Activated T-cell treated with anti-CD3 and anti-CD28 coated beads, Interleukin-2, amount 50 U/mL, for 72 hours (primary cell): ENCODE measurements around the gene MSN. TPM values are rescaled to one million over a fixed set of nuclear protein-coding genes. Genes with fewer than 3 reads are reported as not detected.

Source experiments
- ATAC-seq, 2 donors: fragments of 150-1000 bp; cut with Tn5 transposase; replicated peaks in 1 of 2; 2 replicates each; pipeline ENCODE4 v1.10.0; 2021; ENCODE audit warnings: moderate library complexity in 2 of 2, mild to moderate bottlenecking in 1 of 2
- DNase-seq, 2 donors: peaks; one replicate each; pipeline ENCODE4 v3.0.0; 2021 to 2022; ENCODE audit warnings: mixed read lengths in 1 of 2
- H3K27ac Mint-ChIP-seq: one replicate; pipeline ENCODE4 v1.8.0; 2022; ENCODE audit warnings: mild to moderate bottlenecking, moderate library complexity, mixed read lengths
- H3K27me3 Mint-ChIP-seq: one replicate; pipeline ENCODE4 v1.8.0; 2022; ENCODE audit warnings: low read depth, mixed read lengths
- H3K36me3 Mint-ChIP-seq, 2 donors: one replicate each; pipeline ENCODE4 v1.8.0; 2022; ENCODE audit warnings: mixed read lengths in 2 of 2, mild to moderate bottlenecking in 1 of 2; ENCODE audit not compliant: insufficient read depth in 2 of 2
- H3K4me1 Mint-ChIP-seq: one replicate; pipeline ENCODE4 v1.8.0; 2022; ENCODE audit warnings: low read depth, mixed read lengths
- H3K4me3 Mint-ChIP-seq, 2 donors: one replicate each; pipeline ENCODE4 v1.8.0; 2022; ENCODE audit warnings: mild to moderate bottlenecking in 2 of 2, mixed read lengths in 2 of 2, moderate library complexity in 2 of 2
- H3K9me3 Mint-ChIP-seq, 2 donors: one replicate each; pipeline ENCODE4 v1.8.0; 2022; ENCODE audit warnings: mixed read lengths in 2 of 2
- total RNA-seq, 2 donors: library from RNA; stranded (reverse); gene quantifications; one replicate each; pipeline ENCODE4 v1.2.3, GENCODE V29; 2022

MSN gene
- total RNA-seq, 2 donors from 2014 or later: 281 to 298 TPM

- H3K36me3 Mint-ChIP-seq: peaks cover 9 to 13% of the 10 kb centered on the region in 2 donors
- no peaks in the 10 kb centered on the region for H3K9me3 Mint-ChIP-seq
- DNase-seq (no peak), ATAC-seq (no peak)
- H3K27me3 Mint-ChIP-seq: no peaks in the 10 kb centered on the region
- H3K4me1 Mint-ChIP-seq: peaks cover 80% of the 10 kb centered on the region
- peak overlapping the region; percentile 97 for H3K27ac Mint-ChIP-seq
- peak overlapping the region; percentile 56 to 83 for H3K4me3 Mint-ChIP-seq
Observed at GRCh38 chrX:65705439-65705838, 38.0 kb downstream of the MSN start.

- Mint-ChIP-seq H3K27me3 (no peaks in the 10 kb centered on the region), H3K4me1 (peaks cover 72% of the 10 kb centered on the region), H3K27ac (peak overlapping the region; percentile 97), H3K9me3 (no peaks in the 10 kb centered on the region), H3K36me3 (peaks cover 8 to 13% of the 10 kb centered on the region in 2 donors), H3K4me3 (peak overlapping the region; percentile 56 to 83)
- peak; percentile 87 to 89 for ATAC-seq
- DNase-seq: peak; percentile 66 to 80
Observed at GRCh38 chrX:65706041-65706828, 38.8 kb downstream of the MSN start.

GRCh38 chrX:65707151-65707550 is 39.7 kb downstream of the MSN start:
- Mint-ChIP-seq H3K4me1 (peaks cover 68% of the 10 kb centered on the region), H3K36me3 (peaks cover 7 to 13% of the 10 kb centered on the region in 2 donors), H3K27me3 (no peaks in the 10 kb centered on the region), H3K4me3 (peak overlapping the region; percentile 56 to 83), H3K9me3 (no peaks in the 10 kb centered on the region), H3K27ac (peak overlapping the region; percentile 97)
- DNase-seq (no peak), ATAC-seq (no peak)

GRCh38 chrX:65712005-65712806 is 44.8 kb downstream of the MSN start:
- Mint-ChIP-seq H3K9me3 (peaks cover 0 to 2% of the 10 kb centered on the region in 2 donors), H3K27ac (peak overlapping the region; percentile 51), H3K27me3 (no peaks in the 10 kb centered on the region), H3K4me3 (no peak overlapping the region), H3K4me1 (peaks cover 53% of the 10 kb centered on the region), H3K36me3 (peaks cover 11 to 21% of the 10 kb centered on the region in 2 donors)
- ATAC-seq (no peak), DNase-seq (no peak)

- Mint-ChIP-seq H3K4me3 (no peak overlapping the region), H3K36me3 (peaks cover 6 to 23% of the 10 kb centered on the region in 2 donors), H3K4me1 (peaks cover 86% of the 10 kb centered on the region), H3K27ac (no peak overlapping the region), H3K27me3 (no peaks in the 10 kb centered on the region), H3K9me3 (peaks cover 0 to 2% of the 10 kb centered on the region in 2 donors)
- no peak for DNase-seq
- ATAC-seq: no peak
Observed at GRCh38 chrX:65718538-65718937, 51.1 kb downstream of the MSN start.

- ATAC-seq: no peak
- Mint-ChIP-seq H3K9me3 (peaks cover 0 to 4% of the 10 kb centered on the region in 2 donors), H3K27ac (peak overlapping the region; percentile 72), H3K27me3 (no peaks in the 10 kb centered on the region), H3K4me3 (peak overlapping the region; percentile 5 to 13), H3K36me3 (peaks cover 14 to 26% of the 10 kb centered on the region in 2 donors), H3K4me1 (peaks cover 89% of the 10 kb centered on the region)
- DNase-seq: no peak
Observed at GRCh38 chrX:65720381-65720964, 53.0 kb downstream of the MSN start.

- Mint-ChIP-seq H3K4me3 (peak overlapping the region; percentile 14 to 58), H3K36me3 (peaks cover 18 to 25% of the 10 kb centered on the region in 2 donors), H3K27ac (peak overlapping the region; percentile 94), H3K9me3 (peaks cover 0 to 3% of the 10 kb centered on the region in 2 donors), H3K4me1 (peaks cover 73% of the 10 kb centered on the region), H3K27me3 (no peaks in the 10 kb centered on the region)
- DNase-seq (peak; percentile 50 to 67), ATAC-seq (peak; percentile 85 to 87)
Observed at GRCh38 chrX:65723706-65724105, 56.3 kb downstream of the MSN start.

- H3K4me3 Mint-ChIP-seq: no peak overlapping the region
- peaks cover 0 to 3% of the 10 kb centered on the region in 2 donors for H3K9me3 Mint-ChIP-seq
- H3K27ac Mint-ChIP-seq: peak overlapping the region; percentile 94
- DNase-seq (no peak), ATAC-seq (no peak)
- peaks cover 70% of the 10 kb centered on the region for H3K4me1 Mint-ChIP-seq
- H3K27me3 Mint-ChIP-seq: no peaks in the 10 kb centered on the region
- peaks cover 25 to 30% of the 10 kb centered on the region in 2 donors for H3K36me3 Mint-ChIP-seq
Observed at GRCh38 chrX:65726715-65727114, 59.3 kb downstream of the MSN start.

- Mint-ChIP-seq H3K36me3 (peaks cover 26 to 54% of the 10 kb centered on the region in 2 donors), H3K9me3 (no peaks in the 10 kb centered on the region), H3K4me3 (peak overlapping the region in 1 of 2 donors; percentile 51), H3K4me1 (peaks cover 55% of the 10 kb centered on the region), H3K27ac (peak overlapping the region; percentile 92), H3K27me3 (no peaks in the 10 kb centered on the region)
- peak; percentile 73 to 80 for ATAC-seq
- DNase-seq: peak; percentile 21 to 32
Observed at GRCh38 chrX:65731684-65732289, 64.3 kb downstream of the MSN start.

- Mint-ChIP-seq H3K36me3 (peaks cover 9 to 31% of the 10 kb centered on the region in 2 donors), H3K4me3 (no peak overlapping the region), H3K9me3 (no peaks in the 10 kb centered on the region), H3K27ac (peak overlapping the region; percentile 50), H3K27me3 (no peaks in the 10 kb centered on the region), H3K4me1 (peaks cover 49% of the 10 kb centered on the region)
- DNase-seq: no peak
- ATAC-seq: peak; percentile 54 to 56
Observed at GRCh38 chrX:65740909-65741308, 73.5 kb downstream of the MSN start.

- Mint-ChIP-seq H3K4me1 (peaks cover 58% of the 10 kb centered on the region), H3K27ac (peak overlapping the region; percentile 88), H3K4me3 (peak overlapping the region in 1 of 2 donors; percentile 54), H3K27me3 (no peaks in the 10 kb centered on the region), H3K9me3 (no peaks in the 10 kb centered on the region), H3K36me3 (peaks cover 6 to 28% of the 10 kb centered on the region in 2 donors)
- peak; percentile 64 for ATAC-seq
- DNase-seq: no peak
Observed at GRCh38 chrX:65741823-65742222, 74.4 kb downstream of the MSN start.

- no peak for DNase-seq
- H3K27me3 Mint-ChIP-seq: peaks cover 6% of the 10 kb centered on the region
- no peak overlapping the region for H3K27ac Mint-ChIP-seq
- peaks cover 6 to 15% of the 10 kb centered on the region in 2 donors for H3K36me3 Mint-ChIP-seq
- no peak for ATAC-seq
- peaks cover 2 to 3% of the 10 kb centered on the region in 2 donors for H3K9me3 Mint-ChIP-seq
- H3K4me3 Mint-ChIP-seq: no peak overlapping the region
- H3K4me1 Mint-ChIP-seq: peaks cover 60% of the 10 kb centered on the region
Observed at GRCh38 chrX:65744965-65745364, 77.5 kb downstream of the MSN start.
